Superior temporal gyrus (tissue), 1 donor: ENCODE data around the gene CUX1.

Source experiments
- DNase-seq: peaks from one replicate; pipeline ENCODE4 v3.0.0-alpha.2; 2016; ENCODE audit errors: extremely low spot score

The CUX1 gene

GRCh38 chr7:102241431-102241830 lies 424.0 kb downstream of the CUX1 start:
- no peak for DNase-seq

GRCh38 chr7:102244601-102245000 lies 427.2 kb downstream of the CUX1 start:
- no peak for DNase-seq

GRCh38 chr7:102248081-102248455 lies 430.6 kb downstream of the CUX1 start:
- no peak for DNase-seq

DNA sequence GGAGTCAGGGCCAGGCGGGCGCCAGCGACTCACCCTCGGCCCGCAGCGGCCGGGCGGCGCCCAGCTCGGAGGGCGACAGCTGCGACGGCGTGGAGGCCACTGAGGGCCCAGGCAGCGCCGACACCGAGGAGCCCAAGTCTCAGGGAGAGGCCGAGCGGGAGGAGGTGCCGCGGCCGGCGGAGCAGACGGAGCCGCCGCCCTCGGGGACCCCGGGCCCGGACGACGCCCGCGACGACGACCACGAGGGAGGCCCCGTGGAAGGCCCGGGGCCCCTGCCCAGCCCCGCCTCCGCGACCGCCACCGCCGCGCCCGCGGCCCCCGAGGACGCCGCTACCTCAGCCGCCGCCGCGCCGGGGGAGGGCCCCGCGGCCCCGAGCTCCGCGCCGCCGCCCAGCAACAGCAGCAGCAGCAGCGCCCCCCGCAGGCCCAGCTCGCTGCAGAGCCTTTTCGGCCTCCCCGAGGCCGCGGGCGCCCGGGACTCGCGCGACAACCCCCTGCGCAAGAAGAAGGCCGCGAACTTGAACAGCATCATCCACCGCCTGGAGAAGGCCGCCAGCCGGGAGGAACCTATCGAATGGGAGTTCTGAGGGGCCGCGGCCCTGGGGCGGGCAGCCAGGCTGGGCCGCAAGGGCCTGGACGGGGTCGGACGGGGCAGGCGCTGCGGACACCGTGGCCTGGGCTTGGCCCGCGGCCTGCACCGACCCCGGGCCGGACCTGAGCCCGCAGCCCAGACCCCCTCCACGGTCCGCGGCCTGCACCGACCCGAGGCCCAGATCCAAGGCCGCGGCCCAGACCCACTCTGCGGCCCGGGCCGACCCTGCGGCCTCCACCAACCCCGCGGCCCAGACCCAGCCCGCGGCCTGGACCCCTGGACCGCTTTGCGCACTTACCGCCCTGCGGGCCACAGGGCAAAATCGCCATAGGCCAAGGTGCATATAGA lies 431.3 kb downstream of the CUX1 start:
- no peak for DNase-seq

DNA sequence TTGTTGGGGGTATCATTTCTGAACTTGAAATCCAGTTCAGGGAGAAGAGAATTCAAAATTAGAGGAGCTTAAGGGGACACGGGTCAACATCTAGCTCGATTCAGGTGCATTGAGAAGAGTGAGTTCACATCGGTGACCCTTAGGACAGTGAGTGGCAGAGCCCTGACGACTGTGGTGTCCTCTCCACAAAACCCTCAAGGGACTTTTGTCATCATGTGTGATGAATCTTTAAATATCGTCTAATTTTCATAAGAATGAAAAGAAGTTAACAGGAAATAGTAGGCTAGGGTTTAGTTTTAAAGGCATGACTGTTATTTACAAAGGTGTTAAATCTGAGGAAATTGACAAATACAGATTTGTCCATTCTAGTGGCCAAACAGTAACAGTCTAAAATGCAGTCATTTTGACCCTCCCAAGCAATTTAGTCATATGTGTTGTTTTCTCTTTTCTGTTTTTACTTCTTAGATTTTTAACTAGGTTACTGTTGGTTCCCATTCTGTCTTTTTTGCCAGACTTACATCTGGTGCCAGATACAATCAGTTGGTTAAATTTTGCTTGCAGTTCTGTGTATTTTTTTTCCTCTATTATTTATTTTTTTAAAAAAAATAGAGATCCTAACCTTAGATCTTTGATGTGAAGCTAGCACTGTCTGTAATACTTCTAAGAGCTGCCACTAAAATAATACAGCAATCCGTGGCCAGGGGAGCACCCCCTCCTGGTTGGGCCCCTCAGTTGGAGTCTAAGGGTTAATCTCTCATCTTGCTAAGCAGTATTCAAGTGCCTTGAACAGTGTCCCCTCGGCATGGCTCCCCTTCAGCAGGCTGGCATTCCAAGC lies 434.3 kb downstream of the CUX1 start:
- DNase-seq: no peak

GRCh38 chr7:102252366-102252982 lies 435.0 kb downstream of the CUX1 start:
- DNase-seq: no peak

- no peak for DNase-seq
Observed at GRCh38 chr7:102253066-102253972, 435.9 kb downstream of the CUX1 start.

DNA sequence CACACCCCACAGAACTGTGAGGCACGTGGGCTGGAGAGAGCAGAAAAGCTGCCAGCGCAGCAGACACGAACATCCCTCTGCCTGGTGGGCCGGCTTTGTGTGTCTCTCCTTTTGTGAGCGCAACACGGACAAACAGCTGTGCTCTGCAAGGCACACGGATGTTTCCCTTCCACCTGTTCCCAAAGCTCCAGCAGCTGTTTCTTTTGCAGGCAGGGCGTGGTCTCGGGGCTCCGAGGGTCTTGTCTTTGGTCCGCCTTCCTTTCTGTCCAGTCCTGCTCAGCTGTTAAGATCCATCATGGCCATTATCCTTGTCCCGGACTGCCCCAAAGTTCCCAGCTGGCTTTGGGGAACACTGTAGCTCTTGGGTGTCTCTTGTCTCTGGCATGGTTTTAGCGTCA lies 436.5 kb downstream of the CUX1 start:
- no peak for DNase-seq

GRCh38 chr7:102254521-102254920 lies 437.1 kb downstream of the CUX1 start:
- no peak for DNase-seq

GRCh38 chr7:102255501-102255900 lies 438.1 kb downstream of the CUX1 start:
- DNase-seq: peak; percentile 40

DNA sequence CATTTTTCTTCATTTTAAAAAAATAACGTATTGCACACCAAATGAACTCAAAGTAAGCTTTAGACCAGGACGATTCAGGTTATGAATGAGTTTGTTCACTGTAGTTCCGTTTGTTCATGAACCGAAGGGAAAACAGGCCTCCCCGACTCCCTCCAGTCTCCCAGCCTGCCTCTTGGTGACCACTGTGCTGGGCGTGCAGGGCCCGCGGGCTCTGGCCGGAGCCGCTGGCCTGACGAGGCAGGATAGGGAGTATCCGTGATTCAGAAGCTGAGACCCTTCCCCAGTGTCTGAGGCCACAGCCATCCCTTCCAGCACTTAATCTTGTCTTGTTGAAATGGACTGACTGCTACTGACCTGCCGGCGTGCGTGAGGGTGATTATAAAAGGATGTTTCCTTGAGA lies 438.5 kb downstream of the CUX1 start:
- no peak for DNase-seq

- no peak for DNase-seq
Observed at GRCh38 chr7:102258073-102258748, 440.8 kb downstream of the CUX1 start.

DNA sequence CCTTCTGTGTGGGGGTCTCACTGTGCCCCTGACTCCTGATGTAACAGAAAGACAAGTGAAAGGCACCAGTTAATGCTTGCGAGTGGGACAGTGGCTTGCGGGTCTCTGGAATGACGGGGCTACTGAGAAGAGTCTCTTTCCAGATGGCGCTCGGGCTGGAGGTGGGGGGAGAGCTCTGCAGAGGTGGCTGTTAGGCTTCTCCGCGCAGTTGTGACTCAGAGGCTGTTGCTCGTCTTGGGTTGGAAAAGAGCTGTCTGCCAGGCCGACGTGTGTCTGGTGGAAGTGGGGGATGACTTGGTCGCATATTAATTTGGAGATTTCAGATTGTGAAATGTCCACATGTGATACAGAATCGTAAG lies 441.3 kb downstream of the CUX1 start:
- no peak for DNase-seq

DNA sequence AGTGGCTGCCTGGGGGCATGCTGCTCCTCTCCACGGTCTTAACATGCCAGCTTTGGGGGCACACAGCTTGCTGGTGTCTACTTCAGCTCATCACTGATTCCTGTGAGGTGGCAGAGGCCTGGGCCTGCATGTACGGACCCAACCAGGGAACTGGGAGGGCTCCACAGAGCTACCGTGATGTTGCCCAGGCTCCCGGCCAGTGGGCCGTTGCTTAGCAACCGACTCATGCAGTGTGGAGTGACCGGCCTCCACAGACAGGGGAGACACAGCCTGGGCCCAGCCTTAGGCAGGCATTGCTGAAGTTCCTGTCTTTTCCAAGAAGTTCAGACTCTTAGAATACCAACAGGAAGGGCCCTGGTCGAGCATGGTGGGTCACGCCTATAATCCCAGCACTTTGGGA lies 443.4 kb downstream of the CUX1 start:
- peak; percentile 61 for DNase-seq

GRCh38 chr7:102261451-102261850 lies 444.0 kb downstream of the CUX1 start:
- peak; percentile 33 for DNase-seq

DNA sequence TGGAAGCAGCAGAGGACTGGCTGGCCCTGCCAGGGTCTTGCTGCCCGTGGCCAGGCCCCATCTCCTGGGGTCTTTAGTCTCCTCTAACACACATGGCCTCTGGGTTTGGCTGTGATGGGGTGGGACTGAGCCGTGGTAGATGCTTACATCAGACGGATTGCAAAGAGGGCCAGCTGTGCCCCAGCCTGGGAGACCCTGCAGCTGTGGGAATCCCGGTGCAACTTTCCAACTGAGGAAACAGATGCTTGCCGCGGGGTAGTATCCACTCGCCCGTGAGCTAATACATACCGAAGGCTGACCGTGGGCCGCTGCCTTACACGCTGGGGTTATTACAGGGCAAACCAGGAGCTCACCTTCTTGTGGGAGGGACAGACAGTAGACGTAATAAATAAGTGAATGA lies 445.1 kb downstream of the CUX1 start:
- no peak for DNase-seq

GRCh38 chr7:102264367-102264891 lies 447.0 kb downstream of the CUX1 start:
- no peak for DNase-seq

DNA sequence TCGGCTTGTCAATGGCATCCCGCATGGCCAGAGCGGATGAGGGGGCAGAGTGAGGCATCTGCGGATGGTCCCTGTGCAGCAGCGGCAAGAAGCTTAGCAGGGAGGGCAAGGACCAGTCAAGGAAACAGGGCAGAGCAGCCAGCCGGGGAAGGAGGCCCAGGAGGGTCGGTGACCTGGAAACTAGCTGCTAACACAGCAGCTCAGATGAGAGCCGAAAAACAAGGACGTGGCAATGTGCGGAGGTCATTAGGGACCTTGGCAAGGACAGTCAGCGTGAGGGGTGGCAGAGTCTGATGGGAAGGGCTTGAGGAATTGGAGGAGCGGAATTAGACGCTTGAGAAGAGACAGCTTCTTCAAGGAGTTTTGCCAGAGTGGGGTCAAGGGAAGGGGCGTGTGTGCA lies 449.1 kb downstream of the CUX1 start:
- no peak for DNase-seq

GRCh38 chr7:102268635-102269034 lies 451.2 kb downstream of the CUX1 start:
- DNase-seq: no peak

- peak; percentile 29 for DNase-seq
Observed at GRCh38 chr7:102270178-102270887, 452.9 kb downstream of the CUX1 start.
